Activated T-cell treated with anti-CD3 and anti-CD28 coated beads, Interleukin-2, amount 50 U/mL, for 4 hours (primary cell): ENCODE results near the gene GRN. TPM values are rescaled to one million over a fixed set of nuclear protein-coding genes. Genes with fewer than 3 reads are reported as not detected.
A peak's percentile ranks its signal among the peaks of the same experiment; 100 is the strongest.
"Not testable (repeated sequence)": the region's sequence is repeated elsewhere in the genome, so short reads cannot be mapped to it uniquely, and the experiment has no call there.

Source experiments
- ATAC-seq, 2 donors: fragments of 200-7000 bp; cut with Tn5 transposase; one replicate each; pipeline ENCODE4 v1.10.0; 2021
- DNase-seq: peaks from one replicate; pipeline ENCODE4 v3.0.0-alpha.2; 2020
- H3K27me3 Mint-ChIP-seq: one replicate; pipeline ENCODE4 v1.8.0; 2021; ENCODE audit warnings: low read depth, mixed read lengths
- H3K36me3 Mint-ChIP-seq: one replicate; pipeline ENCODE4 v1.8.0; 2022; ENCODE audit warnings: mixed read lengths; ENCODE audit not compliant: insufficient read depth
- H3K4me1 Mint-ChIP-seq: one replicate; pipeline ENCODE4 v1.8.0; 2021; ENCODE audit warnings: low read depth, mixed read lengths
- H3K4me3 Mint-ChIP-seq: one replicate; pipeline ENCODE4 v1.8.0; 2021; ENCODE audit warnings: mild to moderate bottlenecking, moderate library complexity, mixed read lengths
- H3K9me3 Mint-ChIP-seq: one replicate; pipeline ENCODE4 v1.8.0; 2021; ENCODE audit warnings: mixed read lengths
- total RNA-seq, 3 donors: library from RNA; stranded (reverse); gene quantifications; one replicate each; pipeline ENCODE4 v1.2.1, GENCODE V29; 2021

The GRN gene
- total RNA-seq, 3 donors from 2014 or later, result 32.0 to 39.5 (median 36.5) TPM

DNA sequence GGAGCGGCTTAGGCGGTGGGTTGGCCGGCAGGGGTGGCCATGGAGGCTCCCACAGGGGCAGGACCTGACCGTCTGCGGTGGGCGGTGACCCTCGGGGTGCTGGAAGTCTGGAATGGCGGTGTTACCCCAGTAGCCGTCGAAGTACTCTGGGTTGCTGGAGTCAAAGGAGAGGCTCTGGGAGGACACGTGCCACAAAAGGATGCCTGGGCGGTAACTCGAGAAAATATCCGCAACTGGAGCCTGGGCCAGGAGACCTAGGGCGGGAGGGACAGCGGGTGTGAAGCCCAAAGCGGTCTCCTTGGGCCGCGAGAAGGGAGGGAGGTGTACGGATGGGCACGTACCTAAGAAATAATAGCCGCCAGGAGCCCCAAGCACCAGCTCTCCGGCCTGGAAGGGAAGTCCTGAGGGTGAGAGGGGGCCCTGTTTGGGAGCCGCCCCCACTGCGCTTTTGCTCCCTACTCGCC is 39.8 kb downstream of the GRN start:
- ATAC-seq, result no peak
- peaks cover 16% of the 10 kb centered on the region for H3K27me3 Mint-ChIP-seq
- peaks cover 15% of the 10 kb centered on the region for H3K4me1 Mint-ChIP-seq
- peak overlapping the region; percentile 71 for H3K4me3 Mint-ChIP-seq
- H3K36me3 Mint-ChIP-seq, result no peaks in the 10 kb centered on the region
- DNase-seq, result no peak
- H3K9me3 Mint-ChIP-seq, result no peaks in the 10 kb centered on the region

GRCh38 chr17:44385287-44386181 is 40.4 kb downstream of the GRN start:
- Mint-ChIP-seq H3K36me3 (no peaks in the 10 kb centered on the region), H3K4me1 (peaks cover 17% of the 10 kb centered on the region), H3K4me3 (peak overlapping the region; percentile 71), H3K9me3 (no peaks in the 10 kb centered on the region), H3K27me3 (peaks cover 16% of the 10 kb centered on the region)
- ATAC-seq (peak; percentile 94 to 97), DNase-seq (peak; percentile 84)

DNA sequence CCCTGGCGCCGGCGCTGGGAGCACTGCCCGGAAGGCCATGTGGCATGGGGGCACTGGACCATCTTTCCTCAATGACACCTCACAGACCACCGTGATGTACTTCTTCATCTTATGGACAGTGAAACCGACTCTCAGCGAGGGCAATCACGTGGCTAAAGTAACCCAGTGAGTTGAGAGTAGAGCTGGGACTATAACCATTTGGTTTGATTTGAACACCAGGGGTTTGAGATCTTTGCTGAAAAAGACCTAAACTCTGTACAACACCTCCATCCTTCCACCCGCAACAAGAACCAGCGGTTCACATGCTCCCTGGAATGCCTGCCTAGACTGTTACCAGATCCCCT is 41.1 kb downstream of the GRN start:
- Mint-ChIP-seq H3K36me3 (no peaks in the 10 kb centered on the region), H3K4me1 (peaks cover 17% of the 10 kb centered on the region), H3K4me3 (peak overlapping the region; percentile 71), H3K9me3 (no peaks in the 10 kb centered on the region), H3K27me3 (peaks cover 14% of the 10 kb centered on the region)
- no peak for DNase-seq
- ATAC-seq, result no peak

DNA sequence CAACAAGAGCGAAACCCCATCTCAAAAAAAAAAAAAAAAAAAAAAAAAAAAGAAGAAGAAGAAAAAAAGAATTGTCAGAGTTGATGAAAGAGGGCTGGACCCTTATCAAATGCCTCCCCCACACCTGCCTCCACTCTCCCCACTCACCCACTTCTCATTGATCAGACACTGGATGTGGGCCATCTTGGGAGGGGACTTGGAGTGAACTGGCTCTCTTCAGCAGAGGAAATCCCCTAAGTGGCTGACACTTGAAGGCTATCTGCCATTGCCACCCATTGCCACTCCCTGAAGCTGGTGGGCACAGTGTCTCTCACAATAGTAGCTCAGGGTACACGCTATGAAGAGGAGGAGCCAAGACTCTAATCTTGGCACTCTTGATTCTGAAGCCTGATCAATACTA is 42.7 kb downstream of the GRN start:
- ATAC-seq, result no peak
- Mint-ChIP-seq H3K27me3 (peaks cover 14% of the 10 kb centered on the region), H3K4me1 (peaks cover 17% of the 10 kb centered on the region), H3K36me3 (no peaks in the 10 kb centered on the region), H3K4me3 (no peak overlapping the region), H3K9me3 (no peaks in the 10 kb centered on the region)
- DNase-seq, result no peak

DNA sequence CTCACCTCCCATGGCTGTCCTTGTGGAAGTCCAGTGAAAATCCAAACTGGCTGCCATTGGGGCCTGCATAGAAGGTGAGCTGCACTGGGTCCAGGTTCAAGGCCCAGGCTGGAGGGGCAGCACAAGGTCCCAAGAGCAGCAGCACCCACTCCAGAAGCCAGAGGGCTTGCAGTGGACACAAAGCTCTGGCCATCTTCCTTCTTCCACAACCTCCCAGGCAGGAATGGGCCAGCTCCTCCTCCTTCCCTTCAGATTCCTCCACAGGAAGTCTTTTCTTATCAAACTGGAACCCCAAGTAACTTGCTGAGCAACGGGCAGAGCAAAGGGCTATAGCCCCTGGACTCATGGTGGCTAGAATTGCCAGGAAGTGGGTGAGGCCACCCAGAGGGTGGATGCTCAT is 44.2 kb downstream of the GRN start, which contains the start of gene ITGA2B:
Gene ITGA2B, minus strand, starts transcription at position 369 of the 400 bp plus-strand sequence. Its CDS starts 176 bp downstream, at position 193.
- H3K4me3 Mint-ChIP-seq, result no peak within 1 kb of the TSS
- peaks cover 21% of the 10 kb centered on the region for H3K4me1 Mint-ChIP-seq
- no peaks in the 10 kb centered on the region for H3K36me3 Mint-ChIP-seq
- no peak for DNase-seq
- H3K9me3 Mint-ChIP-seq, result no peaks in the 10 kb centered on the region
- no peak for ATAC-seq
- peaks cover 13% of the 10 kb centered on the region for H3K27me3 Mint-ChIP-seq

DNA sequence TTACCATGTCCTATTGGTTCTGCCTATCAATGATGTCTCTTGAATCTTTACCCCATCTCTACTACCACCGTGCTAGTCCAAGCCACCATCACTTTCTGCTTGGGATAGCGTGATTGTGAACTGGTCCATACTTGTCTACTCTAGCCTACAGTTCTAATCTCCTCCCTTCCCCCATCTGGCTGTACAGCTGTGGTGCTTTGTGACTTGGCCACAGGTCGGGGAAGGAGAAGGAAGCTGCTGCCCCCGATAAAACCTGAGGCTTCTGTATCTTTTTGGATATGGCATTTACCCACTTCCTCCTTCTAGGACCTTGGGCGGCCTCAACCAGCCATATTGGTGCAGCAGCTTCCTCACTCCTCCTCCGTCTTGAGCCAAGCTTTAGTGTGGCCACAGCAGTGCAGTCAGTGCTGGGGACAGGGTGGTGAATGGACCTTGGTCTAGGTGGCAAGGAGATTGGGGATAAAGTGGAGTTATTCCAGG is 44.7 kb downstream of the GRN start:
- DNase-seq (no peak), ATAC-seq (no peak)
- Mint-ChIP-seq H3K36me3 (no peaks in the 10 kb centered on the region), H3K27me3 (peaks cover 10% of the 10 kb centered on the region), H3K9me3 (no peaks in the 10 kb centered on the region), H3K4me3 (no peak overlapping the region), H3K4me1 (peaks cover 19% of the 10 kb centered on the region)

- Mint-ChIP-seq H3K36me3 (no peaks in the 10 kb centered on the region), H3K27me3 (peaks cover 8% of the 10 kb centered on the region), H3K9me3 (no peaks in the 10 kb centered on the region), H3K4me1 (peaks cover 17% of the 10 kb centered on the region), H3K4me3 (no peak overlapping the region)
- no peak for DNase-seq
- ATAC-seq, result no peak
Observed at GRCh38 chr17:44390250-44390870, 45.3 kb downstream of the GRN start.

DNA sequence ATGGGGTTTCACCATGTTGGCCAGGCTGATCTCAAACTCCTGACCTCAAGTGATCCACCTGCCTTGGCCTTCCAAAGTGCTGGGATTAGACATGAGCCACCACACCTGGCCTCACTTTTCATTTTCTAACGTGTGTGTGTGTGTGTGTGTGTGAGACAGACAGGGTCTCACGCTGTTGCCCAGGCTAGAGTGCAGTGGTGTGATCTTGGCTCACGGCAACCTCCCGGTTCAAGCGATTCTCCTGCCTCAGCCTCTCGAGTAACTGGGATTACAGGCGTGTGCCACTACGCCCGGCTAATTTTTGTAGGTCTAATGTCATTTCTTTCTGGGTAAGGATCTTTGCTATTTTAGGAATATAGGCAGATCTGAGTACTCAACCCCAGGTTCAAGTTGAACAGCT is 49.0 kb downstream of the GRN start:
- peaks cover 20% of the 10 kb centered on the region for H3K36me3 Mint-ChIP-seq
- not testable (repeated sequence) for DNase-seq, H3K9me3 Mint-ChIP-seq, H3K27me3 Mint-ChIP-seq, H3K4me3 Mint-ChIP-seq, ATAC-seq
- H3K4me1 Mint-ChIP-seq, result peaks cover 11% of the 10 kb centered on the region

DNA sequence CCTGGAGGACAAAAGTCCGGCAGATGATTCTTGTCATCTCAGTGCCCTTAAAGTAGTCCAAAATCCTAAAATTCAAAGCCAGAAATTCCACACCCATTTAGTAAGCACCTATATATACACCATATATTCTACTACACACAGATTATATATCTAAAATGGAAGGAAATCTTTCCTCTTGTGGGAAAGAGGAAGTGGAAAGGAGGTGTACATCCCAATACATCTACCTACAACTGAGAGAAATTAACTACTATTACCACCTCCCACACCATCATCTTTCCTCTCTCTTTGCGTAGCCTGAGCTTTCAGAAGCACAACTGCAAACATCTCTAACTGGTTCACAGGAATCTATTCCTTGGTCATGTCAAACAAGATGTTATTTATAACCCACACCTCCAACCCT is 49.7 kb downstream of the GRN start:
- no peak for ATAC-seq
- H3K4me1 Mint-ChIP-seq, result peaks cover 6% of the 10 kb centered on the region
- H3K27me3 Mint-ChIP-seq, result no peaks in the 10 kb centered on the region
- H3K36me3 Mint-ChIP-seq, result peaks cover 28% of the 10 kb centered on the region
- DNase-seq, result no peak
- H3K9me3 Mint-ChIP-seq, result no peaks in the 10 kb centered on the region
- H3K4me3 Mint-ChIP-seq, result no peak overlapping the region

DNA sequence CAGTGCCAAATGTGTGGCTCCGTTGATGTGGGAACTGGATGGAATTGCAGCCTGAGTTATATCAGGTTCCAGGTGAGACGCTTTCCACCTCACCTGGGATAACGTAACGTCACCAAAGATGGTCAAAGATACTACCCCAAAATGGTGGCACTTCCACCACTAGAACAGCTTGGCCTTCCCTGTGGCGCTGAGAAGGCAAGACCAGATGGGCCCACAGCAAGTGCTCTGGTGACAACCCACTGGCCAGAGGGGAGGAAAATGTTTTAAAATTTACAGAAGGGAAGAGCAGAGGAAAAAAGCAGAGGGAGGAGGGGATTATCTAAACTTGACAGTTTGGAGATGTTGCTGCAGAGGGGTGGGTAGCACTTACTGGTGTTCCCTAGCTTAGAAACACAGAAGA is 51.8 kb downstream of the GRN start:
- peaks cover 4% of the 10 kb centered on the region for H3K4me1 Mint-ChIP-seq
- peaks cover 39% of the 10 kb centered on the region for H3K36me3 Mint-ChIP-seq
- no peak overlapping the region for H3K4me3 Mint-ChIP-seq
- H3K27me3 Mint-ChIP-seq, result no peaks in the 10 kb centered on the region
- DNase-seq (no peak), ATAC-seq (no peak)
- no peaks in the 10 kb centered on the region for H3K9me3 Mint-ChIP-seq

- peaks cover 42% of the 10 kb centered on the region for H3K36me3 Mint-ChIP-seq
- H3K4me3 Mint-ChIP-seq, result no peak overlapping the region
- ATAC-seq (no peak), DNase-seq (no peak)
- H3K27me3 Mint-ChIP-seq, result no peaks in the 10 kb centered on the region
- H3K9me3 Mint-ChIP-seq, result no peaks in the 10 kb centered on the region
- H3K4me1 Mint-ChIP-seq, result peaks cover 4% of the 10 kb centered on the region
Observed at GRCh38 chr17:44397479-44398440, 52.7 kb downstream of the GRN start.

- Mint-ChIP-seq H3K27me3 (no peaks in the 10 kb centered on the region), H3K9me3 (no peaks in the 10 kb centered on the region), H3K4me1 (no peaks in the 10 kb centered on the region), H3K36me3 (peaks cover 45% of the 10 kb centered on the region), H3K4me3 (no peak overlapping the region)
- DNase-seq (no peak), ATAC-seq (no peak)
Observed at GRCh38 chr17:44398692-44399691, 53.9 kb downstream of the GRN start.

DNA sequence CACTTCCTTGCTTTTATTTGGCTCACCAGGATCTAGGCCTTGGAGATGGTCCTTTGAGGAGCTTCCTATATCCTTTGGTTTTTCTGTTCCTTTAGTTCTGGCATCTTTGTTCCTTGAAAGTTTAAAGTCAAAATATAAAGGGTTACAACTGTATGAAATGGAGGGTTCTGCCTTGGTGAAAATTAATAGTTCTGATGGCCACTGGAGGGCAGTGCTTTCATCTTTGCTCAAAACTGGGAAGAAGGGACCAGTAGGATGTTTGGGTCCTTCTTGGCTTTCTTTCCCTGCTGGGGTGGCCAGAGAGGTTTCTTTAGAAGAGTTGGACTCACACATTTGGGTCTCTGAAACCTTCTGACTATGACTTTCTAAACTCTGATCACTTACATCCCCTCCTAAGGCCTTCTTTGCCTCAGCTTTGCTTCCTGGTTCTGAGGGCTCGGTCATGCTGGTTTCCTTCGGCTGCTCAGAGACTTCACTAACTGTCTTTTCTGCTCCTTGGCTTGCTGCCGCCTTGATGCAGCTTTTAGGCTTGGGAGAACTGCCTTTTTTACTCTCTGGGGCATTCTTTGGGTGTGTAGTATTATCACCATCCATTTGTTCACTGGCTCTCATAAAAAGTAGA is 55.2 kb downstream of the GRN start:
- Mint-ChIP-seq H3K9me3 (no peaks in the 10 kb centered on the region), H3K4me3 (no peak overlapping the region), H3K4me1 (no peaks in the 10 kb centered on the region), H3K27me3 (no peaks in the 10 kb centered on the region), H3K36me3 (peaks cover 48% of the 10 kb centered on the region)
- DNase-seq (no peak), ATAC-seq (no peak)
